ENCODE measurements around the gene TEX19. TPM values are rescaled to one million over a fixed set of nuclear protein-coding genes. Genes with fewer than 3 reads are reported as not detected.

The TEX19 gene
- total and polyA plus RNA-seq, 2 of the 8 experiments (the other 6 are each of a cell fraction or from before 2014, with no cell fraction given), result 0.54 to 0.80 TPM

- ChIA-PET CTCF (ENCODE audit: partially characterized antibody) (interaction anchor here (1.3 to 1.8 kb wide), 3 partner anchors 17 to 127 kb away, joined by 3 to 6 read pairs (median 4); no protein-coding TSS in a partner anchor), POLR2A (ENCODE audit: partially characterized antibody) (no interaction called here)
- Histone ChIP-seq H3K4me3 (ENCODE audit: extremely low read depth in 1 of 4, insufficient read depth in 2 of 4, low read depth in 3 of 4, low read length in 4 of 4) (no peak overlapping the region), H3K36me3 (ENCODE audit: control insufficient read depth in 2 of 4, insufficient read depth in 4 of 4, low read length in 3 of 4) (no peaks in the 10 kb centered on the region), H3K79me1 (ENCODE audit: low read depth, low read length) (no peaks in the 10 kb centered on the region), H2BK120ac (replicated peaks; ENCODE audit: low read depth, low read length) (no peak overlapping the region), H2BK5ac (ENCODE audit: low read depth, low read length) (no peak overlapping the region), H4K5ac (ENCODE audit: insufficient read length, low read depth, low read length) (no peak overlapping the region), H3K4ac (replicated peaks; ENCODE audit: insufficient read length, low read depth, low read length) (no peak overlapping the region), H2AK5ac (ENCODE audit: low read depth, low read length) (no peak overlapping the region), H3K9me3 (ENCODE audit: insufficient read depth in 2 of 2, low read depth in 1 of 2, low read length in 1 of 2) (no peaks in the 10 kb centered on the region), H3K23me2 (ENCODE audit: low read depth, low read length) (no peaks in the 10 kb centered on the region), H3K4me2 (ENCODE audit: insufficient read depth in 1 of 2, low read depth in 2 of 2, low read length in 2 of 2) (no peak overlapping the region), H2BK20ac (ENCODE audit: low read length) (no peak overlapping the region), H3K23ac (ENCODE audit: insufficient read length) (no peak overlapping the region), H4K20me1 (replicated peaks in 1 of 2; ENCODE audit: control insufficient read depth in 1 of 2, insufficient read depth in 2 of 2, low read length in 2 of 2) (no peaks in the 10 kb centered on the region), H3K27me3 (replicated peaks in 1 of 4; ENCODE audit: control insufficient read depth in 3 of 4, extremely low read depth in 1 of 4, insufficient read depth in 3 of 4, low read length in 3 of 4) (no peaks in the 10 kb centered on the region; a peak in 1 of 7 replicates), H3K4me1 (replicated peaks in 1 of 4; ENCODE audit: control insufficient read depth in 3 of 4, insufficient read depth in 4 of 4, low read length in 3 of 4) (no peaks in the 10 kb centered on the region; a peak in 1 of 7 replicates), H3K56ac (replicated peaks; ENCODE audit: insufficient read length, low read depth, low read length) (no peak overlapping the region), H3K79me2 (ENCODE audit: control insufficient read depth in 1 of 2, insufficient read depth in 2 of 2, low read length in 2 of 2) (no peaks in the 10 kb centered on the region), H4K91ac (replicated peaks; ENCODE audit: insufficient read length, low read length) (no peak overlapping the region), H4K8ac (ENCODE audit: extremely low read depth, insufficient read depth, low read length) (peak overlapping the region; percentile 65; the same call in 1 of the 2 replicates), H3K27ac (ENCODE audit: low read depth, low read length) (no peak overlapping the region), H3K9ac (replicated peaks in 1 of 4; ENCODE audit: extremely low read depth in 1 of 4, low read depth in 3 of 4, low read length in 3 of 4) (no peak overlapping the region), H3K18ac (ENCODE audit: extremely low read depth, low read length) (no peak overlapping the region), H2BK12ac (ENCODE audit: low read depth, low read length) (no peak overlapping the region), H3K14ac (ENCODE audit: insufficient read length) (no peak overlapping the region), H2BK15ac (ENCODE audit: low read length) (no peak overlapping the region), H2AFZ (ENCODE audit: low read length) (no peak overlapping the region)
- DNase-seq (ENCODE audit: low read depth in 1 of 2, low spot score in 2 of 2) (no peak), FAIRE-seq (no peak)
- 87% methylated on average over 11 of the region's 11 CpGs; no CpG with 5 or more reads in 1 of the 2 experiments for WGBS, 2 experiments (ENCODE audit: extremely low coverage in 1 of 2, insufficient coverage in 1 of 2, insufficient read length in 1 of 2, insufficient replicate concordance in 2 of 2, low coverage in 1 of 2, low lambda C conversion rate in 2 of 2, missing lambda C conversion rate in 1 of 2)
- TF ChIP-seq EP300 (IDR thresholded peaks at IDR 0.05; ENCODE audit: borderline replicate concordance in 1 of 2, low read depth in 2 of 2, low read length in 2 of 2) (no peak), SP2 (IDR thresholded peaks at IDR 0.05; ENCODE audit: low read length) (no peak), SUZ12 (IDR thresholded peaks at IDR 0.05; ENCODE audit: low read length) (no peak), TBP (IDR thresholded peaks at IDR 0.05; ENCODE audit: low read depth, low read length) (no peak), POU5F1 (IDR thresholded peaks at IDR 0.05; ENCODE audit: low read depth, low read length) (no peak), POLR2A (IDR thresholded peaks at IDR 0.05; ENCODE audit: control extremely low read depth in 1 of 2, low read depth in 2 of 2, low read length in 2 of 2) (no peak), GTF2F1 (IDR thresholded peaks at IDR 0.05; ENCODE audit: borderline replicate concordance, low read depth, low read length) (no peak), FOSL1 (IDR thresholded peaks at IDR 0.05; ENCODE audit: insufficient read depth, low read depth, low read length) (no peak), MAFK (IDR thresholded peaks at IDR 0.05; ENCODE audit: low read depth, low read length) (no peak), RBBP5 (IDR thresholded peaks at IDR 0.05; ENCODE audit: borderline replicate concordance, low read depth, low read length) (no peak), POLR2AphosphoS5 (IDR thresholded peaks at IDR 0.05; ENCODE audit: low read depth, low read length) (no peak), ASH2L (IDR thresholded peaks at IDR 0.05; ENCODE audit: low read length) (no peak)
- TF ChIP-seq, protein P1, sequence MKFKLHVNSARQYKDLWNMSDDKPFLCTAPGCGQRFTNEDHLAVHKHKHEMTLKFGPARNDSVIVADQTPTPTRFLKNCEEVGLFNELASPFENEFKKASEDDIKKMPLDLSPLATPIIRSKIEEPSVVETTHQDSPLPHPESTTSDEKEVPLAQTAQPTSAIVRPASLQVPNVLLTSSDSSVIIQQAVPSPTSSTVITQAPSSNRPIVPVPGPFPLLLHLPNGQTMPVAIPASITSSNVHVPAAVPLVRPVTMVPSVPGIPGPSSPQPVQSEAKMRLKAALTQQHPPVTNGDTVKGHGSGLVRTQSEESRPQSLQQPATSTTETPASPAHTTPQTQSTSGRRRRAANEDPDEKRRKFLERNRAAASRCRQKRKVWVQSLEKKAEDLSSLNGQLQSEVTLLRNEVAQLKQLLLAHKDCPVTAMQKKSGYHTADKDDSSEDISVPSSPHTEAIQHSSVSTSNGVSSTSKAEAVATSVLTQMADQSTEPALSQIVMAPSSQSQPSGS (IDR thresholded peaks at IDR 0.05; ENCODE audit: low read length), result no peak
These were observed 10.2 kb upstream of the TEX19 start for GRCh38 chr17:82348866-82349265.
